HEK293 (cell line): ENCODE measurements around the gene CNN2.
A peak's percentile ranks its signal among the peaks of the same experiment; 100 is the strongest.

ENCODE experiments used
- CTCF ChIA-PET: fragments of 350-600 bp; formaldehyde crosslinking; extraction: SDS; loops from one replicate; lab custom pipeline; 2021; ENCODE audit warnings: antibody characterized with exemption; lab: Yijun Ruan, JAX
- POLR2A ChIA-PET: fragments of 300-600 bp; formaldehyde crosslinking; extraction: SDS; loops from one replicate; lab custom pipeline; 2020; ENCODE audit warnings: antibody characterized with exemption, inconsistent platforms; lab: Yijun Ruan, JAX
- H3K27ac ChIP-seq: fragments of 200-500 bp; sonication (Bioruptor generic); 2 replicates; pipeline ENCODE4 v1.5.1; 2014; ENCODE audit warnings: low read depth, low read length, control low read depth, inconsistent platforms; ENCODE audit errors: extremely low read depth
- H3K36me3 ChIP-seq, 2 experiments: fragments of 200-500 bp in 1 of 2; sonication (Bioruptor generic) in 1 of 2; 1 replicate in 1 of 2; 2 replicates in 1 of 2; pipeline ENCODE4 v1.5.1; 2014 to 2017; ENCODE audit warnings: inconsistent platforms in 2 of 2, low read length in 2 of 2; ENCODE audit not compliant: control insufficient read depth in 2 of 2, insufficient read depth in 1 of 2
- H3K4me1 ChIP-seq: fragments of 200-500 bp; sonication (Bioruptor generic); 2 replicates; pipeline ENCODE4 v1.5.1; 2014; ENCODE audit warnings: mild to moderate bottlenecking, low read length, inconsistent platforms; ENCODE audit not compliant: control insufficient read depth, insufficient read depth
- H3K4me3 ChIP-seq: 2 replicates; pipeline ENCODE4 v1.5.1; 2011; ENCODE audit warnings: low read depth, mild to moderate bottlenecking, control low read depth, low read length, moderate library complexity
- H3K9me3 ChIP-seq: fragments of 200-500 bp; sonication (Bioruptor generic); 2 replicates; pipeline ENCODE4 v1.5.1; 2014; ENCODE audit warnings: low read depth, low read length, inconsistent platforms; ENCODE audit not compliant: control insufficient read depth, insufficient read depth
- GLIS2 ChIP-seq: fragments of 450-650 bp; formaldehyde crosslinking; IDR thresholded peaks from 2 replicates; pipeline ENCODE4 v1.5.1; 2016; ENCODE audit warnings: missing biosample characterization, missing genetic modification characterization
- IKZF3 ChIP-seq: fragments of 450-650 bp; IDR thresholded peaks from 2 replicates; pipeline ENCODE4 v1.5.0; 2018; ENCODE audit warnings: missing biosample characterization, mild to moderate bottlenecking, missing genetic modification characterization, moderate library complexity
- KLF1 ChIP-seq: fragments of 450-650 bp; formaldehyde crosslinking; IDR thresholded peaks from 2 replicates; pipeline ENCODE4 v1.5.1; 2016; ENCODE audit warnings: missing biosample characterization, missing genetic modification characterization
- KLF8 ChIP-seq: fragments of 450-650 bp; formaldehyde crosslinking; IDR thresholded peaks from 2 replicates; pipeline ENCODE4 v1.5.1; 2016; ENCODE audit warnings: missing biosample characterization, missing genetic modification characterization
- MEIS1 ChIP-seq: sonication (generic); formaldehyde crosslinking; IDR thresholded peaks from 2 replicates; pipeline ENCODE4 v1.8.1; 2022; ENCODE audit warnings: missing genetic modification reagents, mild to moderate bottlenecking, borderline replicate concordance
- OSR2 ChIP-seq: fragments of 450-650 bp; formaldehyde crosslinking; IDR thresholded peaks from 2 replicates; pipeline ENCODE4 v1.5.1; 2016; ENCODE audit warnings: missing biosample characterization, missing genetic modification characterization
- PRDM1 ChIP-seq: fragments of 450-650 bp; formaldehyde crosslinking; IDR thresholded peaks from 2 replicates; pipeline ENCODE4; 2016; ENCODE audit warnings: missing biosample characterization, missing genetic modification characterization
- SP2 ChIP-seq: fragments of 450-650 bp; formaldehyde crosslinking; IDR thresholded peaks from 2 replicates; pipeline ENCODE4 v1.5.1; 2016; ENCODE audit warnings: missing biosample characterization, missing genetic modification characterization
- ZBTB7A ChIP-seq: fragments of 450-650 bp; formaldehyde crosslinking; IDR thresholded peaks from 2 replicates; pipeline ENCODE4 v1.5.1; 2016; ENCODE audit warnings: low read depth, missing biosample characterization, missing genetic modification characterization
- ZFP3 ChIP-seq: fragments of 450-650 bp; formaldehyde crosslinking; IDR thresholded peaks from 2 replicates; pipeline ENCODE4 v1.5.1; 2016; ENCODE audit warnings: low read depth, missing biosample characterization, missing genetic modification characterization
- ZFP41 ChIP-seq: fragments of 450-650 bp; formaldehyde crosslinking; IDR thresholded peaks from 2 replicates; pipeline ENCODE4 v1.5.1; 2016; ENCODE audit warnings: missing biosample characterization, missing genetic modification characterization, borderline replicate concordance
- ZNF121 ChIP-seq: fragments of 450-650 bp; formaldehyde crosslinking; IDR thresholded peaks from 2 replicates; pipeline ENCODE4 v1.5.1; 2016; ENCODE audit warnings: missing biosample characterization, missing genetic modification characterization
- ZNF132 ChIP-seq: fragments of 450-650 bp; formaldehyde crosslinking; IDR thresholded peaks from 2 replicates; pipeline ENCODE4 v1.5.1; 2017; ENCODE audit warnings: missing biosample characterization, missing genetic modification characterization, borderline replicate concordance
- ZNF16 ChIP-seq: fragments of 450-650 bp; formaldehyde crosslinking; IDR thresholded peaks from 2 replicates; pipeline ENCODE4 v1.5.1; 2016; ENCODE audit warnings: low read depth, missing biosample characterization, missing genetic modification characterization
- ZNF174 ChIP-seq: fragments of 450-650 bp; formaldehyde crosslinking; IDR thresholded peaks from 2 replicates; pipeline ENCODE4 v1.5.0; 2017; ENCODE audit warnings: missing biosample characterization, mild to moderate bottlenecking, missing genetic modification characterization
- ZNF223 ChIP-seq: fragments of 450-650 bp; formaldehyde crosslinking; IDR thresholded peaks from 2 replicates; pipeline ENCODE4 v1.5.1; 2016; ENCODE audit warnings: missing biosample characterization, missing genetic modification characterization
- ZNF239 ChIP-seq: fragments of 450-650 bp; formaldehyde crosslinking; IDR thresholded peaks from 2 replicates; pipeline ENCODE4 v1.5.1; 2016; ENCODE audit warnings: missing biosample characterization, missing genetic modification characterization
- ZNF473 ChIP-seq: fragments of 450-650 bp; formaldehyde crosslinking; IDR thresholded peaks from 2 replicates; pipeline ENCODE4 v1.5.1; 2017; ENCODE audit warnings: missing biosample characterization, missing genetic modification characterization
- ZNF596 ChIP-seq: fragments of 450-650 bp; IDR thresholded peaks from 2 replicates; pipeline ENCODE4 v1.5.0; 2018; ENCODE audit warnings: missing biosample characterization, mild to moderate bottlenecking, missing genetic modification characterization, moderate library complexity
- ZNF621 ChIP-seq: fragments of 450-650 bp; formaldehyde crosslinking; IDR thresholded peaks from 2 replicates; pipeline ENCODE4 v1.5.1; 2017; ENCODE audit warnings: missing biosample characterization, missing genetic modification characterization
- ZNF776 ChIP-seq: fragments of 450-650 bp; formaldehyde crosslinking; IDR thresholded peaks from 2 replicates; pipeline ENCODE4 v1.5.0; 2017; ENCODE audit warnings: missing biosample characterization, missing genetic modification characterization, borderline replicate concordance
- ZNF792 ChIP-seq: fragments of 450-650 bp; formaldehyde crosslinking; IDR thresholded peaks from 2 replicates; pipeline ENCODE4 v1.5.1; 2016; ENCODE audit warnings: missing biosample characterization, missing genetic modification characterization
- ZSCAN23 ChIP-seq: fragments of 450-650 bp; formaldehyde crosslinking; IDR thresholded peaks from 2 replicates; pipeline ENCODE4 v1.5.1; 2016; ENCODE audit warnings: missing biosample characterization, missing genetic modification characterization
- TF ChIP-seq, protein P1 (sequence below): fragments of 450-650 bp; formaldehyde crosslinking; conservative IDR thresholded peaks from 2 replicates; pipeline ENCODE4 v1.5.1; 2016; ENCODE audit warnings: low read depth, missing biosample characterization, missing genetic modification characterization
- TF ChIP-seq, protein P2 (sequence below): fragments of 450-650 bp; formaldehyde crosslinking; IDR thresholded peaks from 2 replicates; pipeline ENCODE4 v1.5.1; 2016; ENCODE audit warnings: missing biosample characterization, missing genetic modification characterization

Gene CNN2

DNA sequence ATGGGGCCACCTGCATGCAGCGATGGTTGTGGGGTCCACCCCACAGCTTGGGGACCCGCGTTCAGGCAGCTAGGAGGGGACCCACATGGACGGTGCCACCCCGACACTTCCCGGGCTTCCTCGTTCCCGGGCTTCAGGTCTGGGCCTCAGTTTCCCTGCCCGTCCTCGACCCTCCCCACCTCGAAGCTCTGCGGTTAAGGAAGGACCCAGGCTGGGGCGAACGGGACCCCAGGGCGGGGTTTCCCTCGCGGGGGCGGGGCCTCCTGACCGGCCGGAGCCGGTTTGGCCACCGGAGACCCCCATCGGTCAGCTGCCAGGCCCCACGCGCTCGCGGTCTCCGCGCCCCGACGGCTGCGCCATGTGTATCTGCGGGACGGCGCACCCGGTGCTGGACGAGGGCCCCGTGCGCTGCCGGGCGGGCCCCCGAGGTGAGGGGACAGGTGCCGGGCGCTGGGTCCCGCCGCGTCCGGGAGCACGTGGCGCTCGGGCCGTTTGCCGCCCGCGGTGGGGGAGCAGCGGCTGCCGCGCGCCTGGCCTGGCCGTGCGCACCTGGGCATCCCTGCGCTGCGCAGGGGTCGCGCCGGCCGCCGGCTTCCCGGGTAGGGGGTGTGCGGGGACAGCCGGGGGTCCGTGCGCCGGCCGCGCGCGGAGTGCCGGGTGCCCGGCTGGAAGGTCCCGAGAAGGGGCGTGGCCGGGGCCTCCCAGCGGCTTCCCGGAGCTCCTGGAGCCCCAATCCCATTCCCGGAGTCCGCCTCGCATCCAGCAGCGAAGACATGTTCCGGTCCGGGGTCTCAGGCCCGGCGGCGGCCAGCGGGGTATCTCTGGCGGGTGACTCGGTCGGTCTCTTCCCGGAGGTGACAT, 44.8 kb downstream of the CNN2 start:
- POLR2A ChIA-PET, result interaction anchor here (0.5 kb wide), 1 partner anchor 318 kb away, joined by 8 read pairs; no protein-coding TSS in a partner anchor
- H3K4me3 ChIP-seq, result no peak overlapping the region
- no peak overlapping the region for H3K27ac ChIP-seq
- H3K4me1 ChIP-seq, result peaks cover 2% of the 10 kb centered on the region; the same call in 1 of the 2 replicates
- H3K36me3 ChIP-seq, result no peaks in the 10 kb centered on the region
- CTCF ChIA-PET, result no interaction called here
- no peaks in the 10 kb centered on the region for H3K9me3 ChIP-seq
- TF ChIP-seq KLF1 (tag by site-specific recombination), result no peak
- TF ChIP-seq IKZF3 (tag by site-specific recombination), result 0 out of 2 replicates have a peak, but pooled peaks have one; percentile 27
- TF ChIP-seq, all 188 proteins: peak for 1

DNA sequence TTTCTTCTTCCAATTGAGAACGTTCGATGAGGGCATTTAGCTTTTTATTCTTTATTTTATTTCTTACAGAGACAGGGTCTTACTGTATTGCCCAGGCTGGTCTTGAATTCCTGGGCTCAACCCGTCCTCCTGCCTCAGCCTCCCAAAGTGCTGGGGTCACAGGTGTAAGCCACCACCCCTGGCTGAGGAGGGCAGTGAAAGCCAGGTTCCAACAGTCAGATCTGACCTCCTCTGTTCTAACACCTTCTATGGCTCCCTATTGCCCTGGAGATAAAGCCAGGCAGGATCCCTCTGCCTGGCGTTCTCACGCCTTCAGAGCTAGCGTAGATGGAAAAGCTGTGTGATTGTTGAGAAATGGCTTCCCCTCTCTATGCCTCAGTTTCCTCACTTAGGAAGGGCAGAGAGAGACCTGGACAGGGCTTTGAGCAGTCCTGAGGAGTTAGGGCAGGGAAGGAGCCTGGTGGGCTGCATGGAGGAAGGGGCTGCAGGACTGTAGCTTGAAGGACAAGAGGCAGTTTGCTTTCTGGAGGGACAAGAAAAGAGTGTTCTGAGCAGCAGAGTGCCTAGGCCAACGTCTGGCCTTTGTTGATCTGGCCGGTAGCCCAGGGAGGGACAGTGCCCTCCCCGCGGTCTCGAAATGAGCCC, 46.1 kb downstream of the CNN2 start:
- TF ChIP-seq, protein P1, sequence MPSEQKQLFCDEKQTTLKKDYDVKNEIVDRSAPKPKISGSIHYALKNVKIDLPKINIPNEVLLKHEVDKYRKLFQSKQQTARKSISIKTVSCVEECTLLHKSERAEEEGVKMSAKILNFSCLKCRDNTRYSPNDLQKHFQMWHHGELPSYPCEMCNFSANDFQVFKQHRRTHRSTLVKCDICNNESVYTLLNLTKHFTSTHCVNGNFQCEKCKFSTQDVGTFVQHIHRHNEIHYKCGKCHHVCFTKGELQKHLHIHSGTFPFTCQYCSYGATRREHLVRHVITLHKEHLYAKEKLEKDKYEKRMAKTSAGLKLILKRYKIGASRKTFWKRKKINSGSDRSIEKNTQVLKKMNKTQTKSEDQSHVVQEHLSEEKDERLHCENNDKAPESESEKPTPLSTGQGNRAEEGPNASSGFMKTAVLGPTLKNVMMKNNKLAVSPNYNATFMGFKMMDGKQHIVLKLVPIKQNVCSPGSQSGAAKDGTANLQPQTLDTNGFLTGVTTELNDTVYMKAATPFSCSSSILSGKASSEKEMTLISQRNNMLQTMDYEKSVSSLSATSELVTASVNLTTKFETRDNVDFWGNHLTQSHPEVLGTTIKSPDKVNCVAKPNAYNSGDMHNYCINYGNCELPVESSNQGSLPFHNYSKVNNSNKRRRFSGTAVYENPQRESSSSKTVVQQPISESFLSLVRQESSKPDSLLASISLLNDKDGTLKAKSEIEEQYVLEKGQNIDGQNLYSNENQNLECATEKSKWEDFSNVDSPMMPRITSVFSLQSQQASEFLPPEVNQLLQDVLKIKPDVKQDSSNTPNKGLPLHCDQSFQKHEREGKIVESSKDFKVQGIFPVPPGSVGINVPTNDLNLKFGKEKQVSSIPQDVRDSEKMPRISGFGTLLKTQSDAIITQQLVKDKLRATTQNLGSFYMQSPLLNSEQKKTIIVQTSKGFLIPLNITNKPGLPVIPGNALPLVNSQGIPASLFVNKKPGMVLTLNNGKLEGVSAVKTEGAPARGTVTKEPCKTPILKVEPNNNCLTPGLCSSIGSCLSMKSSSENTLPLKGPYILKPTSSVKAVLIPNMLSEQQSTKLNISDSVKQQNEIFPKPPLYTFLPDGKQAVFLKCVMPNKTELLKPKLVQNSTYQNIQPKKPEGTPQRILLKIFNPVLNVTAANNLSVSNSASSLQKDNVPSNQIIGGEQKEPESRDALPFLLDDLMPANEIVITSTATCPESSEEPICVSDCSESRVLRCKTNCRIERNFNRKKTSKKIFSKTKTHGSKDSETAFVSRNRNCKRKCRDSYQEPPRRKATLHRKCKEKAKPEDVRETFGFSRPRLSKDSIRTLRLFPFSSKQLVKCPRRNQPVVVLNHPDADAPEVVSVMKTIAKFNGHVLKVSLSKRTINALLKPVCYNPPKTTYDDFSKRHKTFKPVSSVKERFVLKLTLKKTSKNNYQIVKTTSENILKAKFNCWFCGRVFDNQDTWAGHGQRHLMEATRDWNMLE (tag by site-specific recombination), result no peak
- TF ChIP-seq ZNF239 (tag by site-specific recombination), result no peak
- no peak for TF ChIP-seq ZNF223 (tag by site-specific recombination)
- no peak for TF ChIP-seq ZNF132
- no peak for TF ChIP-seq ZNF792 (tag by site-specific recombination)
- TF ChIP-seq KLF8 (tag by site-specific recombination), result peak; percentile 26; the same call in 1 of the 2 replicates
- no peak for TF ChIP-seq ZNF174 (tag by site-specific recombination)
- 0 out of 2 replicates have a peak, but pooled peaks have one; percentile 5 for TF ChIP-seq ZBTB7A (tag by site-specific recombination)
- no peak for TF ChIP-seq PRDM1
- TF ChIP-seq OSR2 (tag by site-specific recombination), result no peak
- peak; percentile 96 for TF ChIP-seq ZNF121 (tag by site-specific recombination)
- no peak for TF ChIP-seq ZFP3 (tag by site-specific recombination)
- TF ChIP-seq ZNF596, result no peak
- TF ChIP-seq ZFP41, result no peak
- no peak for TF ChIP-seq MEIS1 (CRISPR knock-in tag)
- TF ChIP-seq ZSCAN23, result no peak
- TF ChIP-seq SP2 (tag by site-specific recombination), result no peak
- TF ChIP-seq, protein P2, sequence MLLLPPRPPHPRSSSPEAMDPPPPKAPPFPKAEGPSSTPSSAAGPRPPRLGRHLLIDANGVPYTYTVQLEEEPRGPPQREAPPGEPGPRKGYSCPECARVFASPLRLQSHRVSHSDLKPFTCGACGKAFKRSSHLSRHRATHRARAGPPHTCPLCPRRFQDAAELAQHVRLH (tag by site-specific recombination), result 0 out of 2 replicates have a peak, but pooled peaks have one; percentile 31
- TF ChIP-seq GLIS2 (tag by site-specific recombination), result no peak
- TF ChIP-seq ZNF776 (tag by site-specific recombination), result no peak
- TF ChIP-seq ZNF16, result peak; percentile 98
- TF ChIP-seq ZNF621 (tag by site-specific recombination), result no peak
- no peak for TF ChIP-seq ZNF473 (tag by site-specific recombination)
- TF ChIP-seq, all 188 proteins: peak for 5
- CTCF ChIA-PET, result interaction anchor here (0.5 to 0.7 kb wide), 4 partner anchors 25 to 279 kb away, joined by 3 to 5 read pairs (median 3); no protein-coding TSS in a partner anchor
- POLR2A ChIA-PET, result interaction anchor here (1.4 kb wide), 1 partner anchor 8 kb away, joined by 5 read pairs; no protein-coding TSS in a partner anchor
- Histone ChIP-seq H3K36me3 (no peaks in the 10 kb centered on the region), H3K4me1 (no peaks in the 10 kb centered on the region), H3K9me3 (no peaks in the 10 kb centered on the region), H3K27ac (no peak overlapping the region), H3K4me3 (no peak overlapping the region)
